Activated naive CD4-positive, alpha-beta T cell treated with anti-CD3 and anti-CD28 coated beads, Interleukin-2, amount 10 ng/mL, durations not matched to agents 7 days and 5 days (primary cell): ENCODE data around the gene SLC9A7.

Experiments used
- CTCF ChIA-PET: fragments of 350-600 bp; sonication (Branson Sonifier 250); formaldehyde crosslinking; loops from one replicate; lab custom pipeline; 2021; ENCODE audit warnings: antibody characterized with exemption; lab: Charles Lee
- DNase-seq: peaks from one replicate; pipeline ENCODE4 v3.0.0-alpha.2; 2020
- H3K27ac Mint-ChIP-seq: one replicate; pipeline ENCODE4 v1.8.0; 2021; ENCODE audit warnings: mild to moderate bottlenecking, moderate library complexity, mixed read lengths
- H3K27me3 Mint-ChIP-seq: one replicate; pipeline ENCODE4 v1.8.0; 2021; ENCODE audit warnings: mild to moderate bottlenecking, mixed read lengths
- H3K36me3 Mint-ChIP-seq: one replicate; pipeline ENCODE4 v1.8.0; 2021; ENCODE audit warnings: mixed read lengths
- H3K4me1 Mint-ChIP-seq: one replicate; pipeline ENCODE4 v1.8.0; 2021; ENCODE audit warnings: mixed read lengths
- H3K4me3 Mint-ChIP-seq: one replicate; pipeline ENCODE4 v1.8.0; 2021; ENCODE audit warnings: mild to moderate bottlenecking, moderate library complexity, mixed read lengths
- H3K9me3 Mint-ChIP-seq: one replicate; pipeline ENCODE4 v1.8.0; 2021; ENCODE audit warnings: mixed read lengths

The SLC9A7 gene

GRCh38 chrX:46770000-46770816, 11.3 kb upstream of the SLC9A7 start:
- DNase-seq, result no peak
- H3K27ac Mint-ChIP-seq, result no peak overlapping the region
- H3K4me3 Mint-ChIP-seq, result no peak overlapping the region
- H3K27me3 Mint-ChIP-seq, result no peaks in the 10 kb centered on the region
- H3K9me3 Mint-ChIP-seq, result no peaks in the 10 kb centered on the region
- CTCF ChIA-PET, result no interaction called here
- H3K4me1 Mint-ChIP-seq, result no peaks in the 10 kb centered on the region
- H3K36me3 Mint-ChIP-seq, result no peaks in the 10 kb centered on the region

GRCh38 chrX:46762963-46763362, 4.0 kb upstream of the SLC9A7 start:
- Mint-ChIP-seq H3K4me1 (peaks cover 8% of the 10 kb centered on the region), H3K36me3 (no peaks in the 10 kb centered on the region), H3K9me3 (no peaks in the 10 kb centered on the region), H3K27ac (no peak overlapping the region), H3K4me3 (no peak overlapping the region), H3K27me3 (peaks cover 15% of the 10 kb centered on the region)
- no peak for DNase-seq
- CTCF ChIA-PET, result interaction anchor here (0.8 kb wide), 1 partner anchor 33 kb away, joined by 4 read pairs; no protein-coding TSS in a partner anchor

GRCh38 chrX:46759645-46759974, 692 bp upstream of the SLC9A7 start:
- Mint-ChIP-seq H3K4me1 (peaks cover 22% of the 10 kb centered on the region), H3K36me3 (no peaks in the 10 kb centered on the region), H3K27me3 (peaks cover 15% of the 10 kb centered on the region)

GRCh38 chrX:46758163-46758955, 559 bp downstream of the SLC9A7 start:
- Mint-ChIP-seq H3K4me3 (peak overlapping the region; percentile 90), H3K4me1 (peaks cover 25% of the 10 kb centered on the region), H3K9me3 (no peaks in the 10 kb centered on the region), H3K27ac (no peak overlapping the region), H3K27me3 (peaks cover 15% of the 10 kb centered on the region), H3K36me3 (no peaks in the 10 kb centered on the region)
- CTCF ChIA-PET, result interaction anchor here (1.4 to 1.5 kb wide), 2 partner anchors 38 to 72 kb away, joined by 6 to 8 read pairs; no protein-coding TSS in a partner anchor
- peak; percentile 38 for DNase-seq

More at GRCh38 chrX:46759645-46759974, 692 bp upstream of the SLC9A7 start:
- CTCF ChIA-PET, result interaction anchor here (0.9 to 2.6 kb wide), 3 partner anchors 33 to 39 kb away, joined by 3 to 31 read pairs (median 7); no protein-coding TSS in a partner anchor
- H3K4me3 Mint-ChIP-seq, result peak overlapping the region; percentile 78
- H3K9me3 Mint-ChIP-seq, result no peaks in the 10 kb centered on the region
- peak overlapping the region; percentile 26 for H3K27ac Mint-ChIP-seq
- no peak for DNase-seq

GRCh38 chrX:46757593-46757992, 1.3 kb downstream of the SLC9A7 start:
- Mint-ChIP-seq H3K4me1 (peaks cover 26% of the 10 kb centered on the region), H3K9me3 (no peaks in the 10 kb centered on the region), H3K27me3 (peaks cover 15% of the 10 kb centered on the region), H3K4me3 (peak overlapping the region; percentile 90), H3K36me3 (no peaks in the 10 kb centered on the region), H3K27ac (no peak overlapping the region)
- no peak for DNase-seq
- CTCF ChIA-PET, result interaction anchor here (1.4 to 1.5 kb wide), 2 partner anchors 39 to 71 kb away, joined by 6 to 8 read pairs; no protein-coding TSS in a partner anchor

GRCh38 chrX:46757052-46757451, 1.9 kb downstream of the SLC9A7 start:
- H3K4me3 Mint-ChIP-seq, result peak overlapping the region; percentile 90
- H3K27me3 Mint-ChIP-seq, result peaks cover 10% of the 10 kb centered on the region
- no peak overlapping the region for H3K27ac Mint-ChIP-seq
- CTCF ChIA-PET, result no interaction called here
- H3K9me3 Mint-ChIP-seq, result no peaks in the 10 kb centered on the region
- DNase-seq, result no peak
- H3K4me1 Mint-ChIP-seq, result peaks cover 30% of the 10 kb centered on the region
- no peaks in the 10 kb centered on the region for H3K36me3 Mint-ChIP-seq

GRCh38 chrX:46755671-46756070, 3.2 kb downstream of the SLC9A7 start:
- no peak overlapping the region for H3K27ac Mint-ChIP-seq
- peaks cover 5% of the 10 kb centered on the region for H3K27me3 Mint-ChIP-seq
- no peaks in the 10 kb centered on the region for H3K9me3 Mint-ChIP-seq
- CTCF ChIA-PET, result no interaction called here
- H3K36me3 Mint-ChIP-seq, result no peaks in the 10 kb centered on the region
- no peak overlapping the region for H3K4me3 Mint-ChIP-seq
- H3K4me1 Mint-ChIP-seq, result peaks cover 30% of the 10 kb centered on the region
- no peak for DNase-seq

- Mint-ChIP-seq H3K4me3 (no peak overlapping the region), H3K4me1 (peaks cover 29% of the 10 kb centered on the region), H3K27ac (no peak overlapping the region), H3K27me3 (no peaks in the 10 kb centered on the region), H3K9me3 (no peaks in the 10 kb centered on the region), H3K36me3 (no peaks in the 10 kb centered on the region)
- CTCF ChIA-PET, result interaction anchor here (1.3 kb wide), 1 partner anchor 42 kb away, joined by 4 read pairs; no protein-coding TSS in a partner anchor
- no peak for DNase-seq
Observed at GRCh38 chrX:46754586-46755061, 4.3 kb downstream of the SLC9A7 start.

GRCh38 chrX:46754036-46754435, 4.9 kb downstream of the SLC9A7 start:
- H3K9me3 Mint-ChIP-seq, result no peaks in the 10 kb centered on the region
- H3K36me3 Mint-ChIP-seq, result no peaks in the 10 kb centered on the region
- no peak overlapping the region for H3K4me3 Mint-ChIP-seq
- H3K4me1 Mint-ChIP-seq, result peaks cover 26% of the 10 kb centered on the region
- no peak for DNase-seq
- CTCF ChIA-PET, result interaction anchor here (1.3 kb wide), 1 partner anchor 42 kb away, joined by 4 read pairs; no protein-coding TSS in a partner anchor
- H3K27me3 Mint-ChIP-seq, result no peaks in the 10 kb centered on the region
- no peak overlapping the region for H3K27ac Mint-ChIP-seq

- Mint-ChIP-seq H3K27ac (no peak overlapping the region), H3K4me3 (no peak overlapping the region), H3K27me3 (no peaks in the 10 kb centered on the region), H3K9me3 (peaks cover 2% of the 10 kb centered on the region), H3K4me1 (peaks cover 14% of the 10 kb centered on the region), H3K36me3 (peaks cover 2% of the 10 kb centered on the region)
- CTCF ChIA-PET, result no interaction called here
- DNase-seq, result no peak
Observed at GRCh38 chrX:46750889-46751288, 8.0 kb downstream of the SLC9A7 start.

GRCh38 chrX:46744009-46744408, 14.9 kb downstream of the SLC9A7 start:
- CTCF ChIA-PET, result no interaction called here
- Mint-ChIP-seq H3K36me3 (peaks cover 3% of the 10 kb centered on the region), H3K27me3 (no peaks in the 10 kb centered on the region), H3K27ac (no peak overlapping the region), H3K4me3 (no peak overlapping the region), H3K9me3 (peaks cover 9% of the 10 kb centered on the region), H3K4me1 (no peaks in the 10 kb centered on the region)
- DNase-seq, result no peak

GRCh38 chrX:46743046-46743445, 15.9 kb downstream of the SLC9A7 start:
- H3K27ac Mint-ChIP-seq, result no peak overlapping the region
- H3K9me3 Mint-ChIP-seq, result peaks cover 9% of the 10 kb centered on the region
- no peaks in the 10 kb centered on the region for H3K4me1 Mint-ChIP-seq
- no peak for DNase-seq
- CTCF ChIA-PET, result no interaction called here
- peaks cover 3% of the 10 kb centered on the region for H3K36me3 Mint-ChIP-seq
- H3K4me3 Mint-ChIP-seq, result no peak overlapping the region
- no peaks in the 10 kb centered on the region for H3K27me3 Mint-ChIP-seq

GRCh38 chrX:46739736-46740135, 19.2 kb downstream of the SLC9A7 start:
- CTCF ChIA-PET, result no interaction called here
- peaks cover 12% of the 10 kb centered on the region for H3K36me3 Mint-ChIP-seq

GRCh38 chrX:46737462-46737861, 21.5 kb downstream of the SLC9A7 start:
- Mint-ChIP-seq H3K27me3 (no peaks in the 10 kb centered on the region), H3K4me3 (no peak overlapping the region), H3K9me3 (peaks cover 21% of the 10 kb centered on the region), H3K4me1 (peaks cover 8% of the 10 kb centered on the region), H3K27ac (no peak overlapping the region), H3K36me3 (peaks cover 12% of the 10 kb centered on the region)
- CTCF ChIA-PET, result interaction anchor here (0.6 kb wide), 1 partner anchor 336 kb away, joined by 4 read pairs; no protein-coding TSS in a partner anchor
- DNase-seq, result no peak

More at GRCh38 chrX:46739736-46740135, 19.2 kb downstream of the SLC9A7 start:
- H3K4me1 Mint-ChIP-seq, result no peaks in the 10 kb centered on the region
- H3K4me3 Mint-ChIP-seq, result no peak overlapping the region
- H3K27ac Mint-ChIP-seq, result no peak overlapping the region
- DNase-seq, result no peak
- H3K9me3 Mint-ChIP-seq, result peaks cover 21% of the 10 kb centered on the region
- H3K27me3 Mint-ChIP-seq, result no peaks in the 10 kb centered on the region
